RWPE1 (cell line): ENCODE results near the gene CREB3L2.

Source experiments
- CTCF ChIA-PET: fragments of 350-600 bp; sonication (Branson Sonifier 250); formaldehyde crosslinking; extraction: SDS; loops from one replicate; lab custom pipeline; 2021; lab: Yijun Ruan, JAX
- POLR2A ChIA-PET: fragments of 400-600 bp; formaldehyde crosslinking; extraction: SDS; loops from one replicate; lab custom pipeline; 2020; ENCODE audit warnings: antibody characterized with exemption; ENCODE audit not compliant: low non-redundant PET; lab: Yijun Ruan, JAX
- DNase-seq: peaks from one replicate; pipeline ENCODE4 v3.0.0; 2012; ENCODE audit warnings: low spot score
- H3K27ac ChIP-seq: fragments of 450-650 bp; 2 replicates; pipeline ENCODE4 v1.5.1; 2017
- CTCF ChIP-seq: fragments of 450-650 bp; conservative IDR thresholded peaks from 2 replicates; pipeline ENCODE4 v1.5.1; 2017; ENCODE audit warnings: low read depth, mild to moderate bottlenecking

CREB3L2 gene

GRCh38 chr7:137935884-137936508 is 65.9 kb downstream of the CREB3L2 start:
- ChIA-PET POLR2A (no interaction called here), CTCF (no interaction called here)
- TF ChIP-seq CTCF: no peak
- H3K27ac ChIP-seq: no peak overlapping the region
- no peak for DNase-seq

GRCh38 chr7:137934941-137935883 is 66.7 kb downstream of the CREB3L2 start:
- no peak for DNase-seq
- TF ChIP-seq CTCF: no peak
- CTCF ChIA-PET: interaction anchor here (0.9 kb wide), 1 partner anchor 8 kb away, joined by 3 read pairs; no protein-coding TSS in a partner anchor
- POLR2A ChIA-PET: no interaction called here
- H3K27ac ChIP-seq: no peak overlapping the region

GRCh38 chr7:137934176-137934826 is 67.6 kb downstream of the CREB3L2 start:
- ChIA-PET CTCF (interaction anchor here (0.9 kb wide), 1 partner anchor 9 kb away, joined by 3 read pairs; no protein-coding TSS in a partner anchor), POLR2A (no interaction called here)
- peak; percentile 11 for DNase-seq
- H3K27ac ChIP-seq: no peak overlapping the region
- no peak for TF ChIP-seq CTCF

DNA sequence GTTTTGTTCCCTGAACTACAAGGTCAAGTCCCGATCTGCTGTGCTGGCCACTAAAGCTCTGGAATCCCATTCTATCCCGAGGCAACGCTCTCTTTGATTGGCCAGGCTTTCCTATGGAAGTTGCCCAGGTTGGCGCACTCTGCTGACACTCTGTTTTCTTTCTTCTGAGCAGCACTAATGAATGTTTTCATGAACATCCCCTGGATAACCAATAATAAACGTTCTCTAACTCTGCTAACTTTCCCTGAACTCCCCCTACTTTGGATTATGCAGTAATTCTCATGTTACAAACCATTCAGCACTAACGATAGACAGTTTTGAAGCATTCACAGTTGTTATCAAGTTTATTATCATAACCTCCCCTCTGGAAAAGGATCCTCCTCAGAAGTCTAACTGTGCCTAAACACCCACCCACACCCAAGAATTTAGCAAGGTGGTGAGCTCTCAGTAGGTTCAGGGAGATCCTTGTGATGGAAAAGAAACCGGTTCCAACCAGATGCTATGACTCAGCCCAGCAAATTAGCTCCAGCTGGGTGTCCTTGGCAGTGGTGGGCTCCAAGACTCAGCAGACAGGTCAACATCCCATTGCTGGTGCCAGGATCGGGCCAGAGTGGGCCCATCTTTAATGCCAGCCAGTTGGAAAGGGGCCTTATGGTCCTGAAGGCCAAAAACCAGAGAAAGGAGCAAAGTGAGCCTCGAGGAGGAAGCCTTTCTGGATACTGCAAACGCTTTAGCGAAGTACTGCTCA is 68.4 kb downstream of the CREB3L2 start:
- no peak for DNase-seq
- ChIA-PET CTCF (no interaction called here), POLR2A (no interaction called here)
- TF ChIP-seq CTCF: no peak
- peak overlapping the region; percentile 25; the same call in 1 of the 2 replicates for H3K27ac ChIP-seq

DNA sequence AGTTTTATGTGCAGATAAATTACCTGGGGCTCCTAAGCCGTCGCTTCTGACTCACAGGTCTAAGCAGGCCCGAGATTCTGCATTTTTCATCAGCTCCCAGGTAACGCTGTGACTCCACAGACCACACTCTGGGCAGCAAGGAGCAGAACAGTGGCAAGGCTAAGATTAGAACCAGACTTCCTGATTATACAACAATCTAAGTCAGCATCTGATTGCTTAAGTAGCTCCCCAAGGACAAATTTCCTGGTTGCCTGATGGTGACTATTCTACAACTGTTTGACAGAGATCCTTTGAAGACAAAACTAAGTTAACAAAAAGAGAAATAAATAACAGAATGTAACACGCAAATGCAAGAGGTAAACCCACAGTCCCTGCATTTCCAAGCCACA is 69.0 kb downstream of the CREB3L2 start:
- ChIA-PET POLR2A (no interaction called here), CTCF (no interaction called here)
- TF ChIP-seq CTCF: no peak
- no peak for DNase-seq
- H3K27ac ChIP-seq: peak overlapping the region; percentile 25; the same call in 1 of the 2 replicates

DNA sequence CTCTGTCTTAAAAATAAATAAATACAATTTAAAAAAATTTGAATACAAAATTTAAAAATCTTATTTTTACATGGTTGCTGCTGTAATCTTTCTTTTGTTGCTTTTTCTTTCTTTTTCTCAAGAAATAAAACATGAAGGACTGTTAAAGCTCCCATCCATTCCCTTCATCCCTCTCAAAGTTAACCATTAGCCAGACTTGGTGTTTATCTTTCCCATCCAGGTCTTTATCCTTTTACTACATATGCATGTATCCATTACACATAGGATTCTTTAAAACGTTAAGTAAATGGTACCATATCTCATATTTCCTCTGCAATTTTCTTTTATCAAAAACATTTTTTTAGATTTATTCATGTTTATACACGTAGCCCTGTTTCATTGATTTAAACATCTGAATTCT is 70.1 kb downstream of the CREB3L2 start:
- no peak for TF ChIP-seq CTCF
- DNase-seq: no peak
- POLR2A ChIA-PET: no interaction called here
- CTCF ChIA-PET: no interaction called here
- no peak overlapping the region for H3K27ac ChIP-seq
